Activated B cell treated with CpG ODN at 0.5 μM for 24 hours (primary cell): ENCODE results near the gene ADAM19. TPM values are rescaled to one million over a fixed set of nuclear protein-coding genes. Genes with fewer than 3 reads are reported as not detected.

Source experiments
- ATAC-seq: fragments of 200-7000 bp; cut with Tn5 transposase; one replicate; pipeline ENCODE4 v1.10.0; 2021; ENCODE audit warnings: low read depth, mild to moderate bottlenecking, moderate library complexity
- CTCF ChIA-PET: fragments of 350-600 bp; sonication (Branson Sonifier 250); formaldehyde crosslinking; loops from one replicate; lab custom pipeline; 2021; ENCODE audit warnings: antibody characterized with exemption; lab: Charles Lee
- POLR2A ChIA-PET: fragments of 350-600 bp; sonication (Branson Sonifier 250); formaldehyde crosslinking; loops from one replicate; lab custom pipeline; 2021; ENCODE audit warnings: antibody characterized with exemption; lab: Charles Lee
- DNase-seq: peaks from one replicate; pipeline ENCODE4 v3.0.0; 2022
- H3K27ac Mint-ChIP-seq: one replicate; pipeline ENCODE4 v1.8.0; 2020; ENCODE audit warnings: mixed read lengths
- H3K27me3 Mint-ChIP-seq: one replicate; pipeline ENCODE4 v1.8.0; 2021; ENCODE audit warnings: mixed read lengths
- H3K36me3 Mint-ChIP-seq: one replicate; pipeline ENCODE4 v1.8.0; 2021; ENCODE audit warnings: low read depth, mixed read lengths
- H3K4me1 Mint-ChIP-seq: one replicate; pipeline ENCODE4 v1.8.0; 2021; ENCODE audit warnings: mixed read lengths
- H3K4me3 Mint-ChIP-seq: one replicate; pipeline ENCODE4 v1.8.0; 2020; ENCODE audit warnings: mild to moderate bottlenecking, mixed read lengths
- H3K9me3 Mint-ChIP-seq: one replicate; pipeline ENCODE4 v1.8.0; 2020; ENCODE audit warnings: mixed read lengths
- intact Hi-C: fragments of 100-400 bp; cut with micrococcal nuclease; formaldehyde crosslinking; loops from one replicate; pipeline ENCODE4 v1.15.1; 2024
- total RNA-seq: library from RNA; stranded (reverse); gene quantifications from 2 replicates; pipeline ENCODE4 v1.2.3, GENCODE V29; 2022
- TF ChIP-seq, protein P1 (sequence below): fragments of 200-600 bp; IDR thresholded peaks from one replicate; pipeline ENCODE4 v1.8.0; 2022; ENCODE audit warnings: antibody characterized with exemption, mild to moderate bottlenecking

The ADAM19 gene
- total RNA-seq, 1 donor from 2014 or later: 136 TPM

DNA sequence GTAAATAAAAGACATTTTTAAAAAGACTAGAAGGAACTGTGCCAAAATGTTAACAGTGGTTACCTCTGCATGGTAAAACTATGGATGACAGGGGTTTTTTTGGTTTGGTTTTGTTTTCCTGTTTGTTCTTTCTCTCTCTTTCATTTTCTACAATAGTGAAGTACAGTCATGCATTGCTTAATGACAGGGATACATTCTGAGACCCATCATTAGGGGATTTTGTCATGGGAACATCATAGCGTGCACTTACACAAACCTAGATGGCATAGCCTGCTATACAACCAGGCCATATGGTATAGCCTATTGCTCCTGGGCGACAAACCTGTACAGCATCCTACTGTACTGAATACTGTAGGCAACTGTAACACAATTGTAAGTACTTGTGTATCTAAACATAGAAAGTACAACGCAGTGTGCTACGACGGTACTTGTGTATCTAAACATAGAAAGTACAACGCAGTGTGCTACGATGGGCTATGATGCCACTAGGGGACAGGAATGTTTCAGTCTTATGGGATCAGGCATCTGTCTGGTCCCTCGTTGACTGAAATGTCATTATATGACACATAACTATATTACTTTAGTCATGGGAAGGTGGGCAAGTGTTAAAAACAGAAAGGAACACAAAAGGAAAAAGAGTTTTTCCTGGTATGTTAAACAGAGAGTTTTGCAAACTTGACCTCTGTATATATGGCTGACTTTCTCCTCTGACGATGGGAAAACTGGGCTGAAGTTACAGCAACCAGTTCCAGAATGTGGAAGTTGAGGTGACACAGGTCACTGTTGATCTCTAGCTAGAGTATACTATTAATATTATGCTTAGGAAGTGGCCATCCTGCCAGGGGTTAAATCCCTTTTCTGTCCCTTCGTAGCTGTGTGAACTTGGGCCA is 7.4 kb upstream of the ADAM19 start:
- H3K27me3 Mint-ChIP-seq: no peaks in the 10 kb centered on the region
- peaks cover 54% of the 10 kb centered on the region for H3K4me1 Mint-ChIP-seq
- ChIA-PET POLR2A (interaction anchor here (1.1 to 7.0 kb wide), 2 partner anchors 12 kb away, joined by 3 to 54 read pairs; no protein-coding TSS in a partner anchor), CTCF (interaction anchor here (0.7 to 0.9 kb wide), 2 partner anchors 135 to 160 kb away, joined by 3 read pairs; partner anchors contain the start of gene LSM11)
- TF ChIP-seq, protein P1, sequence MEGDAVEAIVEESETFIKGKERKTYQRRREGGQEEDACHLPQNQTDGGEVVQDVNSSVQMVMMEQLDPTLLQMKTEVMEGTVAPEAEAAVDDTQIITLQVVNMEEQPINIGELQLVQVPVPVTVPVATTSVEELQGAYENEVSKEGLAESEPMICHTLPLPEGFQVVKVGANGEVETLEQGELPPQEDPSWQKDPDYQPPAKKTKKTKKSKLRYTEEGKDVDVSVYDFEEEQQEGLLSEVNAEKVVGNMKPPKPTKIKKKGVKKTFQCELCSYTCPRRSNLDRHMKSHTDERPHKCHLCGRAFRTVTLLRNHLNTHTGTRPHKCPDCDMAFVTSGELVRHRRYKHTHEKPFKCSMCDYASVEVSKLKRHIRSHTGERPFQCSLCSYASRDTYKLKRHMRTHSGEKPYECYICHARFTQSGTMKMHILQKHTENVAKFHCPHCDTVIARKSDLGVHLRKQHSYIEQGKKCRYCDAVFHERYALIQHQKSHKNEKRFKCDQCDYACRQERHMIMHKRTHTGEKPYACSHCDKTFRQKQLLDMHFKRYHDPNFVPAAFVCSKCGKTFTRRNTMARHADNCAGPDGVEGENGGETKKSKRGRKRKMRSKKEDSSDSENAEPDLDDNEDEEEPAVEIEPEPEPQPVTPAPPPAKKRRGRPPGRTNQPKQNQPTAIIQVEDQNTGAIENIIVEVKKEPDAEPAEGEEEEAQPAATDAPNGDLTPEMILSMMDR: no peak
- H3K4me3 Mint-ChIP-seq: peak overlapping the region; percentile 1
- H3K27ac Mint-ChIP-seq: peak overlapping the region; percentile 62
- no peaks in the 10 kb centered on the region for H3K9me3 Mint-ChIP-seq
- no peaks in the 10 kb centered on the region for H3K36me3 Mint-ChIP-seq
- peak; percentile 56 for ATAC-seq
- DNase-seq: no peak
- intact Hi-C loops: loop anchor here (1.0 kb wide), 1 partner anchor 9 kb away; no protein-coding TSS in a partner anchor

DNA sequence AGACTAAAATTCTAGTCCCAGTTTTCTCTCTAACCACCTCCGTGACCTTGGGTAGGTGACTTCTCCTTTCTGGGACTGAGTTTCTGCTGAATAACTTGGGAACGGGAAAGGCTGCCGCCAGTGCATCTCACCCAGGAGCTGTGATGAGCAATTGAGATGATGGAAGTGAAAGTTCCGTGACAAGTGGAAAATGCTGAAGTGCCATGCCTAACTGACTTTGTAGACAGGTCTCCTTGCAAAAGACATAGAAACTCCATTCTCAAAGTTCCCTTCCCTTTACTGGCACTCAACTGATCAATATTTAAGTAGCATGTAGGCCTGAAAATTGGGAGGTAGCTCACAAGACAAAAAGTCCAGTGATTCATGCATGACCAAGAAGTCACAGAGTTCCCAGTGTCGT is 6.3 kb upstream of the ADAM19 start:
- H3K9me3 Mint-ChIP-seq: no peaks in the 10 kb centered on the region
- ATAC-seq: no peak
- DNase-seq: no peak
- H3K4me1 Mint-ChIP-seq: peaks cover 60% of the 10 kb centered on the region
- H3K27me3 Mint-ChIP-seq: no peaks in the 10 kb centered on the region
- ChIA-PET POLR2A (interaction anchor here (1.9 to 7.0 kb wide), 2 partner anchors 11 to 13 kb away, joined by 8 to 54 read pairs; no protein-coding TSS in a partner anchor), CTCF (no interaction called here)
- no peaks in the 10 kb centered on the region for H3K36me3 Mint-ChIP-seq
- TF ChIP-seq, protein P1: no peak
- H3K27ac Mint-ChIP-seq: peak overlapping the region; percentile 66
- intact Hi-C loops: loop anchor here (1.0 kb wide), 1 partner anchor 10 kb away; no protein-coding TSS in a partner anchor
- no peak overlapping the region for H3K4me3 Mint-ChIP-seq

DNA sequence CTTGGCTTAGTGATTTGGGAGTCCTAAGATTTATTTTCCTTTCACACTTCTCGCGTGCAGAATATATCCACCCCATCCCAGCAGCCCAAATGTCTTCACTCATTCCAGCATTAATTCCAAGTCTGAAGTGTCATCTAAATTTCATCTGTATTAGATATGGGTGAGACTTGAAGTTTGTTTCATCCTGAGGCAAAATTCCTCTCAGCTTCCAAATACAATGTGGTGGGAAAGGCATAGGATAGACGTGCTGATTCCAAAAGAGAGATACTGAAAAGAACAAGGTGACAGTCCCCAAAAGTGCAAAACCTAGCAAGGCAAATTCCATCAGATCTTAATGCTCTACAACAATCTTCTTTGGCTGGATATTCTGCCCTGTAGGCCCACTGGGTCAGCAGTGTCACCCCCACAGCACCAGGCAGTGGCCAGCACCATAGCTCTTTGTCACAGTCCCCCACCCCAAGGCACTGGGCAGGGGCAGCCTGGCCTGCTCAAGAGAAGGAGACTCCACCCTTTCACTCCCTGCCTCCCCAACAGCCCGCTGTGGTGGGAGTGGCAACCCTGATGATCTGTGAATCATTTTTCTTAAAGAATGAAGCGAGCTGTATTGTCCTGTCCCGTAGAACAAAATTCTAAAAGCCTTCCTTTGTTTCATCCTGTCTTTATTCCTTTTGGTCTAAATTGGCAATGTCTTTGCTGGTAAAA is 2.7 kb upstream of the ADAM19 start:
- Mint-ChIP-seq H3K27me3 (no peaks in the 10 kb centered on the region), H3K27ac (peak overlapping the region; percentile 63), H3K4me3 (no peak overlapping the region), H3K9me3 (no peaks in the 10 kb centered on the region), H3K4me1 (peaks cover 71% of the 10 kb centered on the region), H3K36me3 (peaks cover 17% of the 10 kb centered on the region)
- DNase-seq: no peak
- ChIA-PET CTCF (no interaction called here), POLR2A (interaction anchor here (1.1 to 7.1 kb wide), 5 partner anchors 9 to 118 kb away, joined by 3 to 206 read pairs (median 14); partner anchors contain the start of gene NIPAL4)
- TF ChIP-seq, protein P1: no peak
- intact Hi-C loops: loop anchor here (10.0 kb wide), 1 partner anchor 313 kb away; the partner anchor contains the start of gene CYFIP2
- ATAC-seq: no peak

DNA sequence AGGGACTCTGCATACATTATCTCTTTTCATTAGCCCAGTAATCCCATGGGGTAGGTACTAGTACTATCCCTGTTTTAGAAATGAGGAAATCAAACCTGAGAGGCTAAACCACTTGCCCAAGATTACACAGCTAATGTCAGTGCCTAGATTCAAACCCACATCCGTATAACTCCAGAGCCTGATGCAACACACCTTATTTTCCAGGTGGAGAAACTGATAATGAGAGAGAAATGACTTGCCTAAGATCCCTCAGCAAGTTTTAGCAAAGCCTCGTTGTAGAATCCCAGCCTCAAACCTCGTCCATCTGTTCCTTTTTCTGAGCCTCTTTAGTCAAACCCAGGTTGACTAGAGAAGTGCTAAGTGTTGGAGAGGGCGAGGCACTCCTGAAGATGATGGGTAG is 1.1 kb upstream of the ADAM19 start:
- Mint-ChIP-seq H3K9me3 (no peaks in the 10 kb centered on the region), H3K4me3 (peak overlapping the region; percentile 99), H3K4me1 (peaks cover 71% of the 10 kb centered on the region), H3K36me3 (peaks cover 17% of the 10 kb centered on the region), H3K27me3 (no peaks in the 10 kb centered on the region), H3K27ac (peak overlapping the region; percentile 90)
- ATAC-seq (no peak), DNase-seq (no peak)
- CTCF ChIA-PET: interaction anchor here (0.7 to 2.3 kb wide), 4 partner anchors 15 to 74 kb away, joined by 3 to 9 read pairs (median 4); no protein-coding TSS in a partner anchor
- POLR2A ChIA-PET: interaction anchor here (0.6 to 7.1 kb wide), 15 partner anchors 9 to 154 kb away, joined by 3 to 206 read pairs (median 4); partner anchors contain the start of gene THG1L
- intact Hi-C loops: loop anchor here (1.0 to 10.0 kb wide), 2 partner anchors 16 to 312 kb away; partner anchors contain the start of gene CYFIP2
- TF ChIP-seq, protein P1: no peak
